ENCODE data around the gene DYNLT5. TPM values are rescaled to one million over a fixed set of nuclear protein-coding genes. Genes with fewer than 3 reads are reported as not detected.

DYNLT5 gene
- total RNA-seq, 1 experiment from 2014 or later, result not detected

DNA sequence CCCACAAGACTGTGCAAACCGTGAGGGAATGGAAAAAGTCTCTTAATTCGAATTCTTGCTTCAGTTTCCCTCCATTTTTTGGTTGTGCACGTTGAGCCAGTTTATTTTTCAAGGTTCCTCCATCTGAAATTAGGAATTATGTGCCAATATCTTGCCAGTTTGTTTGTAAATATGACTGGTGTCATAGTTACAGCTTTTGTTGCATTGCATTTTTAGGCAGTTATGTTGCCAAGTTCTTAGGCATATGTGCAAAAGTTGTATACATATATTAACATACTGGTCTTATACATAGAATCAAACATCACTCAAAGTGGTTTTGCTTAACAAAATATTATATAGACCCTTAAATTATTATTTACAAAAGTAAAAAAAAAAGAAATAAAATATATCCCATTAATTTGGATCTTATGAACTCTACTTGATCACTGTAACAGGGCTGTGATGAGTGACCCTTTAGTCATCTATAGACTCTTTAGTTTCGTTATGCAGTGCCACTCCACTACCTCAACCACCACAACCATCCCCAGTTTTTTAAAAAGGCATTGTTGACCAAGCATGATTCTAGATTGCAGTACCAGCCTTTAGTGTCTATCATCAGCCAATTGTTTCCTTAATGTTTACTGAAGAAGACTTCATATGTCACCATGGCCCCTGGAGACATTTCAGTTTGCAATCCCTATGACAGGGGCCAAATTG is 20.9 kb upstream of the DYNLT5 start:
- no TSS peak for BruUV-seq (replicated peaks)
- no peak overlapping the region for H3K27ac ChIP-seq (ENCODE audit: low read length)
- TF ChIP-seq POLR2AphosphoS5 (IDR thresholded peaks at IDR 0.05; ENCODE audit: low read depth, low read length) (no peak), TCF7L2 (IDR thresholded peaks at IDR 0.05; ENCODE audit: low read depth, low read length) (no peak), SIN3A (IDR thresholded peaks at IDR 0.05; ENCODE audit: borderline replicate concordance, insufficient read depth, low read depth, low read length) (no peak)
- TF ChIP-seq, protein P1, sequence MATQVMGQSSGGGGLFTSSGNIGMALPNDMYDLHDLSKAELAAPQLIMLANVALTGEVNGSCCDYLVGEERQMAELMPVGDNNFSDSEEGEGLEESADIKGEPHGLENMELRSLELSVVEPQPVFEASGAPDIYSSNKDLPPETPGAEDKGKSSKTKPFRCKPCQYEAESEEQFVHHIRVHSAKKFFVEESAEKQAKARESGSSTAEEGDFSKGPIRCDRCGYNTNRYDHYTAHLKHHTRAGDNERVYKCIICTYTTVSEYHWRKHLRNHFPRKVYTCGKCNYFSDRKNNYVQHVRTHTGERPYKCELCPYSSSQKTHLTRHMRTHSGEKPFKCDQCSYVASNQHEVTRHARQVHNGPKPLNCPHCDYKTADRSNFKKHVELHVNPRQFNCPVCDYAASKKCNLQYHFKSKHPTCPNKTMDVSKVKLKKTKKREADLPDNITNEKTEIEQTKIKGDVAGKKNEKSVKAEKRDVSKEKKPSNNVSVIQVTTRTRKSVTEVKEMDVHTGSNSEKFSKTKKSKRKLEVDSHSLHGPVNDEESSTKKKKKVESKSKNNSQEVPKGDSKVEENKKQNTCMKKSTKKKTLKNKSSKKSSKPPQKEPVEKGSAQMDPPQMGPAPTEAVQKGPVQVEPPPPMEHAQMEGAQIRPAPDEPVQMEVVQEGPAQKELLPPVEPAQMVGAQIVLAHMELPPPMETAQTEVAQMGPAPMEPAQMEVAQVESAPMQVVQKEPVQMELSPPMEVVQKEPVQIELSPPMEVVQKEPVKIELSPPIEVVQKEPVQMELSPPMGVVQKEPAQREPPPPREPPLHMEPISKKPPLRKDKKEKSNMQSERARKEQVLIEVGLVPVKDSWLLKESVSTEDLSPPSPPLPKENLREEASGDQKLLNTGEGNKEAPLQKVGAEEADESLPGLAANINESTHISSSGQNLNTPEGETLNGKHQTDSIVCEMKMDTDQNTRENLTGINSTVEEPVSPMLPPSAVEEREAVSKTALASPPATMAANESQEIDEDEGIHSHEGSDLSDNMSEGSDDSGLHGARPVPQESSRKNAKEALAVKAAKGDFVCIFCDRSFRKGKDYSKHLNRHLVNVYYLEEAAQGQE (IDR thresholded peaks at IDR 0.05; ENCODE audit: insufficient read depth in 1 of 2, low read depth in 2 of 2, low read length in 1 of 2), result no peak
- TF ChIP-seq, protein P2, sequence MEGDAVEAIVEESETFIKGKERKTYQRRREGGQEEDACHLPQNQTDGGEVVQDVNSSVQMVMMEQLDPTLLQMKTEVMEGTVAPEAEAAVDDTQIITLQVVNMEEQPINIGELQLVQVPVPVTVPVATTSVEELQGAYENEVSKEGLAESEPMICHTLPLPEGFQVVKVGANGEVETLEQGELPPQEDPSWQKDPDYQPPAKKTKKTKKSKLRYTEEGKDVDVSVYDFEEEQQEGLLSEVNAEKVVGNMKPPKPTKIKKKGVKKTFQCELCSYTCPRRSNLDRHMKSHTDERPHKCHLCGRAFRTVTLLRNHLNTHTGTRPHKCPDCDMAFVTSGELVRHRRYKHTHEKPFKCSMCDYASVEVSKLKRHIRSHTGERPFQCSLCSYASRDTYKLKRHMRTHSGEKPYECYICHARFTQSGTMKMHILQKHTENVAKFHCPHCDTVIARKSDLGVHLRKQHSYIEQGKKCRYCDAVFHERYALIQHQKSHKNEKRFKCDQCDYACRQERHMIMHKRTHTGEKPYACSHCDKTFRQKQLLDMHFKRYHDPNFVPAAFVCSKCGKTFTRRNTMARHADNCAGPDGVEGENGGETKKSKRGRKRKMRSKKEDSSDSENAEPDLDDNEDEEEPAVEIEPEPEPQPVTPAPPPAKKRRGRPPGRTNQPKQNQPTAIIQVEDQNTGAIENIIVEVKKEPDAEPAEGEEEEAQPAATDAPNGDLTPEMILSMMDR (IDR thresholded peaks at IDR 0.05), result no peak
- ATAC-seq, result no peak
- H3K36me3 ChIP-seq (ENCODE audit: control insufficient read depth, insufficient read depth, low read length), result no peaks in the 10 kb centered on the region
- ChIA-PET CTCF (no interaction called here), POLR2A (no interaction called here)
- in situ Hi-C loops (cut with HindIII; ENCODE audit: low pct_unique_long_range_greater_than_20kb, low sequenced_read_pairs) (no loop called here), intact Hi-C loops (cut with micrococcal nuclease; ENCODE audit: unreplicated experiment) (no loop called here)
- no peaks in the 10 kb centered on the region; the same call in 1 of the 2 replicates for H3K4me1 ChIP-seq (ENCODE audit: control insufficient read depth, insufficient read depth, low read length)
- no peak overlapping the region for H3K4me3 ChIP-seq (ENCODE audit: low read depth in 2 of 2, low read length in 2 of 2)
- DNase-seq (ENCODE audit: low read depth, low spot score), result no peak
- H3K9me3 ChIP-seq (ENCODE audit: control insufficient read depth, insufficient read depth, low read depth, low read length), result no peaks in the 10 kb centered on the region
- H3K27me3 ChIP-seq (ENCODE audit: control insufficient read depth, insufficient read depth, low read length), result no peaks in the 10 kb centered on the region

DNA sequence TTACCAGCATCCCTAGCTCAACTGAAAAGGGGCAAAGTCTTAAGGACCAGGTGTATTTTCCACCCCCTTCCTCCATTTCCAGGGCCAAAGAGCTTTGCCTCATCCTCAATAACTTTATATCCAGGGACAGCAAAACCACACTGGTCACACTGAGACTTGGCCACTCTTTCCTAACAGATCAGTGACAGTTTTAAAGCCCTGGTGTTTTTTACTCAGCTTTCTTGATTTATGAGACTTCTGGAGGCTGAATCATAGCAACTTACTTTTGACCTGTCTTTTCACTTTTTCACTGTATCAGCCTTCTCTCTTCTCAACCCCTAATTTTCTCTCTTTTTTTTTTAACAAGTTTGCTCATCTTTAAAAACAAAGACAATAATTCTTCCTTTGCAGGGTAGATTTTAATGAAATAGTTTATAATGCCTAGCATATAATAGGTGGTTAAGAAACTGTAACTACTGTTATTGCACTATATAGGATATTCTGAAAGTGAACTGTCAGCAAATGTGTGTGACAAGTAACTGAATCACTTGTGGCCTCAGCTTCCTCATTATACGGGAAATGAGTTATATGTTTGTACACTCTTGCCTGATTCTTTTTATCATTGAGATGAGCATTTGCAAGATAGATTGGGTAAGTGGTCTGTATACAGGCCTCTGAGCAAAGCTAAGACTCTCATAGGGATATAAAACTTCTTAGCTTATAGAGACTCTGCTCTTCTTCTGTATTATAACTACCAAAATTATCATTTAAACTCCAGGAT is 19.7 kb upstream of the DYNLT5 start:
- intact Hi-C loops (cut with micrococcal nuclease; ENCODE audit: unreplicated experiment), result no loop called here
- H3K27me3 ChIP-seq (ENCODE audit: control insufficient read depth, insufficient read depth, low read length), result no peaks in the 10 kb centered on the region
- ChIA-PET CTCF (interaction anchor here (0.6 kb wide), 1 partner anchor 33 kb away, joined by 4 read pairs; no protein-coding TSS in a partner anchor), POLR2A (no interaction called here)
- TF ChIP-seq POLR2AphosphoS5 (IDR thresholded peaks at IDR 0.05; ENCODE audit: low read depth, low read length) (no peak), TCF7L2 (IDR thresholded peaks at IDR 0.05; ENCODE audit: low read depth, low read length) (no peak), SIN3A (IDR thresholded peaks at IDR 0.05; ENCODE audit: borderline replicate concordance, insufficient read depth, low read depth, low read length) (no peak)
- TF ChIP-seq, protein P1 (IDR thresholded peaks at IDR 0.05; ENCODE audit: insufficient read depth in 1 of 2, low read depth in 2 of 2, low read length in 1 of 2), result no peak
- TF ChIP-seq, protein P2 (IDR thresholded peaks at IDR 0.05), result no peak
- H3K4me1 ChIP-seq (ENCODE audit: control insufficient read depth, insufficient read depth, low read length), result no peaks in the 10 kb centered on the region; the same call in 1 of the 2 replicates
- BruUV-seq (replicated peaks), result no TSS peak
- H3K9me3 ChIP-seq (ENCODE audit: control insufficient read depth, insufficient read depth, low read depth, low read length), result no peaks in the 10 kb centered on the region
- H3K27ac ChIP-seq (ENCODE audit: low read length), result no peak overlapping the region
- no peaks in the 10 kb centered on the region for H3K36me3 ChIP-seq (ENCODE audit: control insufficient read depth, insufficient read depth, low read length)
- DNase-seq (ENCODE audit: low read depth, low spot score) (no peak), ATAC-seq (no peak)
- no peak overlapping the region for H3K4me3 ChIP-seq (ENCODE audit: low read depth in 2 of 2, low read length in 2 of 2)
- in situ Hi-C loops (cut with HindIII; ENCODE audit: low pct_unique_long_range_greater_than_20kb, low sequenced_read_pairs), result no loop called here

All from Panc1 (cell line).